HG03457 (cell line): ENCODE results near the gene PLXNA3.

Experiments
- ATAC-seq: cut with Tn5 transposase; IDR thresholded peaks from one replicate; pipeline ENCODE4 v1.9.1; 2021; ENCODE audit warnings: moderate number of reproducible peaks; ENCODE audit not compliant: unreplicated experiment

The PLXNA3 gene

DNA sequence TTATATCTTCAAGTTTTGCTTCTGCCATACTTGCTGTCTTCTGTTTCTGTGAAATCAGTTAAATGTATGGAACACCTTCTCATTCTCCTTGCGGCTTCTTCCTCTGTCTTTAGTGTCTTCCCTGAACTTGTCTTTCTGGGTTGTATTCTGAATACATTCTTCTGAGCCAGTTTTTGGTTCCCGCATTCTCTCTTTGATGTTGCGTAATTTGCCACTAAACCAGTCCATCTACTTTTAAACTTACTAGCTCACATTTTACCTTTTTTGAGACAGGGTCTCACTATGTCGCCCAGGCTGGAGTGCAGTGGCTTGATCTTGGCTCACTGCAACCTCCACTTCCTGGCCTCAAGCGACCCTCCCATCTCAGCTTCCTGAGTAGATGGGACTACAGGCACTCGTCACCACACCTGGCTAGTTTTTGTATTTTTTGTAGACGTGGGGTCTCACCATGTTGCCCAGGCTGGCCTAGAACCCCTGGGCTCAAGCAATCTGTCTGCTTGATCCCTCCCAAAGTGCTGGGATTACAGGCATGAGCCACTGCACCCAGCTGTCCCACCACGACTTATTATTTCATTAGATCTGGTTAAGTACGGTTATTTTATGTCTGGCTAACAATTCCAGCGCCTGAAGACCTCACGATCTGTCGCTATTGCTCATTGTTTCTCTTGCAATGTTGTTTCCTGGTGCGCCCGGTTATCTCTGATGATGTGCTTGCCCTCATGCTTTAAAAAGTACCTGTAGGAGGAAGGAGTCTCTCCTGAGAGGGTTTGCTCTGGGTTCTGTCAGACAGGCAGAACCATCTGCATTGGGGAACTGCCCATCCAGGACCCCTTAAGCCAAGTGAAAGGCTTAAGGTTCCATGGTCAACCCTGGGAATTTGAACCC, 67.8 kb downstream of the PLXNA3 start:
- no peak for ATAC-seq

DNA sequence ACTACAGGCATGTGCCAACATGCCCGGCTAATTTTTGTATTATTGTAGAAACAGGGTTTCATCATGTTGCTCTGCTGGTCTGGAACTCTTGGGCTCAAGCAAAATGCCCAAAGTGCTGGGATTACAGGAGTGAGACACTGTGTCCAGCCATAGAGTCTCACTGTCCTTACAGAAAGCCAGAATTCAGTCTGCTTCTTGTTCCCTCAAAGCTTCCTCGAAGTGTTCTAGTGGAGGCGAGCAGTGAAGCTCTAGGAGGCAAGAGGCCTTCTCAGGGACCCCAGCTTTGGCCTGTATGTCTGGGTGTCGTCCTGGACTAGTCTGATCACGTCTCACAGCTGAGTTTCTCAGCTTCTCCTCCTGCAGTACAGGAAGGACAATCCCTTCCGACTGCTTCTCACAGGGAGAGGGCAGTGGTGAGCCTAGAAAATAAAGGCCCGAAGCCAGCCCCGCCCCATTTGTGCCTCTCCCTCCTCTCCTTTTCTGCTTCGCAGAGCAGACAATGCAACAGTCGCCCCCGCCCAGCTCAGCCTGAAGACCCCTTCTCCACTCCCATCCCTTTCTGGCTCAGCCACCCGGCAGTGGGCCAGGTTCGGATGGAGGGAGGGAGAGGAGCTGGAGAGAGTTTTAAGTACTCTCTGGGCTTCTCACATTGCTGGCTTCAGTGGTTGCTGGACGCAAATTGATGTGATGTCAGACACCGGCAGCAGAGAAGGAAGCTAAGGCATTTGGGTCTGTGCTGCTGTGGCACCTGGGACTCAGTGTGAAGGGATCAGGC, 69.0 kb downstream of the PLXNA3 start:
- ATAC-seq: no peak
